Activated effector memory CD4-positive, alpha-beta T cell treated with anti-CD3 and anti-CD28 coated beads, Interleukin-2, amount 50 U/mL, for 16 hours (primary cell): ENCODE results near the gene SIX5.
A peak's percentile ranks its signal among the peaks of the same experiment; 100 is the strongest.

Experiments
- DNase-seq: peaks from one replicate; pipeline ENCODE4 v3.0.0-alpha.2; 2020

SIX5 gene

GRCh38 chr19:45792470-45793177, 23.6 kb upstream of the SIX5 start, which contains the start of gene DMWD:
Gene DMWD (minus strand): TSS chr19:45792845. CDS start chr19:45792756, 89 bp downstream.
- DNase-seq, result peak; percentile 100

- no peak for DNase-seq
Measured at GRCh38 chr19:45791744-45792469, 22.9 kb upstream of the SIX5 start.

- peak; percentile 70 for DNase-seq
Measured at GRCh38 chr19:45790942-45791341, 21.9 kb upstream of the SIX5 start.

GRCh38 chr19:45789035-45789786, 20.2 kb upstream of the SIX5 start:
- DNase-seq, result no peak

- no peak for DNase-seq
Measured at GRCh38 chr19:45786533-45786894, 17.5 kb upstream of the SIX5 start.

GRCh38 chr19:45785781-45786532, 16.9 kb upstream of the SIX5 start:
- DNase-seq, result no peak

GRCh38 chr19:45785097-45785496, 16.0 kb upstream of the SIX5 start:
- DNase-seq, result no peak

- no peak for DNase-seq
Measured at GRCh38 chr19:45784096-45784495, 15.0 kb upstream of the SIX5 start.

- no peak for DNase-seq
Measured at GRCh38 chr19:45782820-45783785, 14.1 kb upstream of the SIX5 start.

- no peak for DNase-seq
Measured at GRCh38 chr19:45782162-45782691, 13.2 kb upstream of the SIX5 start, which contains the start of gene DMPK. Gene DMPK (minus strand): TSS chr19:45782490. CDS start chr19:45782352, 138 bp downstream.

GRCh38 chr19:45781214-45782161, 12.4 kb upstream of the SIX5 start:
- no peak for DNase-seq

- no peak for DNase-seq
Measured at GRCh38 chr19:45780448-45781213, 11.6 kb upstream of the SIX5 start.

- no peak for DNase-seq
Measured at GRCh38 chr19:45780146-45780447, 11.0 kb upstream of the SIX5 start.

GRCh38 chr19:45779231-45780145, 10.4 kb upstream of the SIX5 start:
- DNase-seq, result peak; percentile 93

- no peak for DNase-seq
Measured at GRCh38 chr19:45778010-45778661, 9.1 kb upstream of the SIX5 start.

- DNase-seq, result no peak
Measured at GRCh38 chr19:45777395-45777961, 8.4 kb upstream of the SIX5 start.

- DNase-seq, result no peak
Measured at GRCh38 chr19:45774765-45775164, 5.7 kb upstream of the SIX5 start.
